SK-N-SH (cell line): Measurements from ENCODE around the gene ARHGEF10L.

Source experiments
- EZH2phosphoT487 ChIP-seq: fragments of 200-600 bp; sonication (generic); IDR thresholded peaks from 2 replicates; pipeline ENCODE4 v1.6.1; 2017; ENCODE audit warnings: low read depth, mixed run types, mild to moderate bottlenecking, antibody characterized with exemption, moderate library complexity, borderline replicate concordance
- FOXJ3 ChIP-seq: sonication (generic); formaldehyde crosslinking; IDR thresholded peaks from 2 replicates; pipeline ENCODE4 v1.5.1; 2020; ENCODE audit warnings: mild to moderate bottlenecking, missing genetic modification reagents
- FOXM1 ChIP-seq: IDR thresholded peaks from 2 replicates; pipeline ENCODE4 v1.4.0; 2012; ENCODE audit warnings: low read depth, mild to moderate bottlenecking
- MAX ChIP-seq: IDR thresholded peaks from 2 replicates; pipeline ENCODE4 v1.4.0; 2012; ENCODE audit warnings: low read depth
- NFIC ChIP-seq: IDR thresholded peaks from 2 replicates; pipeline ENCODE4 v1.4.0; 2012; ENCODE audit warnings: borderline replicate concordance
- REST ChIP-seq: IDR thresholded peaks from 2 replicates; pipeline ENCODE4 v1.6.1; 2012; ENCODE audit warnings: mild to moderate bottlenecking, low read depth, low read length, moderate library complexity
- RFX5 ChIP-seq: IDR thresholded peaks from 2 replicates; pipeline ENCODE4 v1.6.1; 2012; ENCODE audit warnings: mild to moderate bottlenecking, improper control_type of control experiment, low read length
- SIN3A ChIP-seq: IDR thresholded peaks from 2 replicates; pipeline ENCODE4 v1.6.1; 2012; ENCODE audit warnings: low read depth, mild to moderate bottlenecking, low read length, moderate library complexity, borderline replicate concordance
- USF2 ChIP-seq: fragments of 150-350 bp; IDR thresholded peaks from 2 replicates; pipeline ENCODE4 v1.6.1; 2017; ENCODE audit warnings: antibody characterized with exemption, low read length, low read depth, borderline replicate concordance
- ZBTB33 ChIP-seq: IDR thresholded peaks from 2 replicates; pipeline ENCODE4 v1.4.0; 2012; ENCODE audit warnings: low read depth, borderline replicate concordance
- TF ChIP-seq, protein P1 (sequence below): fragments of 200-600 bp; sonication (generic); IDR thresholded peaks from 2 replicates; pipeline ENCODE4 v1.6.1; 2017; ENCODE audit warnings: antibody characterized with exemption, mild to moderate bottlenecking, moderate library complexity

DNA sequence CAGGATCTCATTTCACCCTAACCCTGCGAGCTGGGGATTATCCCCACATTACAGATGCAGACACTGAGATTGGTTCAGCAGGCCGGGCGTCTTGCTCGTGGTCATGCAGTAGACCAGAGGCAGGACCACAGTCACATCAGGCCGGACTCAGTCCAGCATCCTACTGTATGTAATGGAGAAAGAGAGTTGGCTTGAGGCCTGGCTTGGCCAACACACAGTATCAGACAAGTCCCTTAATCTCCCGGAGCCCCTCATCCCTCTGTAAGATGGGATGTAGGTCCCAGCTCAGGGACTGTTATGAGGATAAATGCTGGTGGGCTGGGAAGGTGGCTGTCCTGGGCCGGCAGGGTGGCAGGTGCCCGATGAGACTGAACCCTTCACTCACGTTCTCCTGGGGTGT lies 149.5 kb downstream of the ARHGEF10L start:
- TF ChIP-seq, protein P1, sequence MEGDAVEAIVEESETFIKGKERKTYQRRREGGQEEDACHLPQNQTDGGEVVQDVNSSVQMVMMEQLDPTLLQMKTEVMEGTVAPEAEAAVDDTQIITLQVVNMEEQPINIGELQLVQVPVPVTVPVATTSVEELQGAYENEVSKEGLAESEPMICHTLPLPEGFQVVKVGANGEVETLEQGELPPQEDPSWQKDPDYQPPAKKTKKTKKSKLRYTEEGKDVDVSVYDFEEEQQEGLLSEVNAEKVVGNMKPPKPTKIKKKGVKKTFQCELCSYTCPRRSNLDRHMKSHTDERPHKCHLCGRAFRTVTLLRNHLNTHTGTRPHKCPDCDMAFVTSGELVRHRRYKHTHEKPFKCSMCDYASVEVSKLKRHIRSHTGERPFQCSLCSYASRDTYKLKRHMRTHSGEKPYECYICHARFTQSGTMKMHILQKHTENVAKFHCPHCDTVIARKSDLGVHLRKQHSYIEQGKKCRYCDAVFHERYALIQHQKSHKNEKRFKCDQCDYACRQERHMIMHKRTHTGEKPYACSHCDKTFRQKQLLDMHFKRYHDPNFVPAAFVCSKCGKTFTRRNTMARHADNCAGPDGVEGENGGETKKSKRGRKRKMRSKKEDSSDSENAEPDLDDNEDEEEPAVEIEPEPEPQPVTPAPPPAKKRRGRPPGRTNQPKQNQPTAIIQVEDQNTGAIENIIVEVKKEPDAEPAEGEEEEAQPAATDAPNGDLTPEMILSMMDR, result no peak
- TF ChIP-seq NFIC, result no peak
- TF ChIP-seq MAX, result no peak
- TF ChIP-seq EZH2phosphoT487, result no peak
- no peak for TF ChIP-seq REST
- no peak for TF ChIP-seq FOXM1
- no peak for TF ChIP-seq RFX5
- no peak for TF ChIP-seq SIN3A
- no peak for TF ChIP-seq FOXJ3
- TF ChIP-seq ZBTB33, result no peak
- no peak for TF ChIP-seq USF2
